ENCODE data around the gene TPK1. TPM values are rescaled to one million over a fixed set of nuclear protein-coding genes. Genes with fewer than 3 reads are reported as not detected.
"Not testable (repeated sequence)": the region's sequence is repeated elsewhere in the genome, so short reads cannot be mapped to it uniquely, and the experiment has no call there.

TPK1 gene
- total RNA-seq, 5 donors from 2014 or later (not counting 1 experiment from before 2014, with no cell fraction given): 19.1 to 31.6 (median 22.0) TPM

GRCh38 chr7:144805627-144806239 lies 30.1 kb downstream of the TPK1 start:
- Histone ChIP-seq H3K27ac (ENCODE audit: low read length) (no peak overlapping the region), H3K4me1 (ENCODE audit: control insufficient read depth in 1 of 2, extremely low read depth in 1 of 2, insufficient read depth in 2 of 2, low read length in 2 of 2) (peaks cover 0 to 4% of the 10 kb centered on the region in 2 experiments), H3K9me3 (no peaks in the 10 kb centered on the region), H3K27me3 (replicated peaks in 1 of 2; ENCODE audit: control insufficient read depth in 2 of 2, extremely low read depth in 1 of 2, insufficient read depth in 2 of 2, low read length in 1 of 2) (no peaks in the 10 kb centered on the region), H3K4me3 (ENCODE audit: control insufficient read depth in 1 of 2, extremely low read depth in 1 of 2, low read length in 1 of 2) (no peak overlapping the region), H3K36me3 (ENCODE audit: control insufficient read depth in 2 of 2, extremely low read depth in 1 of 2, insufficient read depth in 1 of 2, low read length in 1 of 2) (no peaks in the 10 kb centered on the region)
- ATAC-seq (replicated peaks in 1 of 4) (no peak), DNase-seq (no peak)
- Mint-ChIP-seq H3K4me1 (peaks cover 51 to 69% (median 57%) of the 10 kb centered on the region in 3 donors), H3K27me3 (no peaks in the 10 kb centered on the region), H3K27ac (peak overlapping the region; percentile 15 to 69), H3K9me3 (peaks cover 0 to 11% (median 0%) of the 10 kb centered on the region in 3 donors), H3K36me3 (peaks cover 27% of the 10 kb centered on the region), H3K4me3 (no peak overlapping the region)
- no CpG with 5 or more reads among the region's 5 CpGs for WGBS (ENCODE audit: insufficient coverage)
- ChIA-PET POLR2A (no interaction called here), CTCF (no interaction called here)

- Mint-ChIP-seq H3K9me3 (peaks cover 6 to 22% (median 9%) of the 10 kb centered on the region in 3 donors), H3K27ac (peak overlapping the region; percentile 4 to 40), H3K36me3 (peaks cover 53% of the 10 kb centered on the region), H3K4me1 (peaks cover 41 to 62% (median 51%) of the 10 kb centered on the region in 3 donors)
- H3K36me3 ChIP-seq (ENCODE audit: control insufficient read depth in 2 of 2, extremely low read depth in 1 of 2, insufficient read depth in 1 of 2, low read length in 1 of 2); H3K27me3 ChIP-seq (replicated peaks in 1 of 2; ENCODE audit: control insufficient read depth in 2 of 2, extremely low read depth in 1 of 2, insufficient read depth in 2 of 2, low read length in 1 of 2); H3K27ac ChIP-seq (ENCODE audit: low read length); CTCF ChIA-PET; H3K27me3 Mint-ChIP-seq; H3K4me3 Mint-ChIP-seq; H3K9me3 ChIP-seq; H3K4me1 ChIP-seq (ENCODE audit: control insufficient read depth in 1 of 2, extremely low read depth in 1 of 2, insufficient read depth in 2 of 2, low read length in 2 of 2); H3K4me3 ChIP-seq (ENCODE audit: control insufficient read depth in 1 of 2, extremely low read depth in 1 of 2, low read length in 1 of 2); ATAC-seq (replicated peaks in 1 of 4); DNase-seq: not testable (repeated sequence)
- 56% methylated on average over 2 of the region's 4 CpGs for WGBS (ENCODE audit: insufficient coverage)
- POLR2A ChIA-PET: interaction anchor here in 1 of 2 donors (0.6 to 1.0 kb wide), 2 partner anchors 34 to 108 kb away, joined by 3 to 4 read pairs; no protein-coding TSS in a partner anchor
Measured at GRCh38 chr7:144800678-144801436, 35.0 kb downstream of the TPK1 start.

GRCh38 chr7:144796919-144797318 lies 38.9 kb downstream of the TPK1 start:
- H3K4me3 ChIP-seq (ENCODE audit: control insufficient read depth in 1 of 2, extremely low read depth in 1 of 2, low read length in 1 of 2): no peak overlapping the region
- DNase-seq (no peak), ATAC-seq (replicated peaks in 1 of 4) (no peak)
- Mint-ChIP-seq H3K27ac (no peak overlapping the region), H3K27me3 (no peaks in the 10 kb centered on the region), H3K4me3 (no peak overlapping the region), H3K9me3 (peaks cover 6 to 16% (median 9%) of the 10 kb centered on the region in 3 donors), H3K4me1 (peaks cover 28 to 41% (median 35%) of the 10 kb centered on the region in 3 donors), H3K36me3 (peaks cover 46% of the 10 kb centered on the region)
- POLR2A ChIA-PET: no interaction called here
- WGBS (ENCODE audit: insufficient coverage): 98% methylated on average over 5 of the region's 5 CpGs
- H3K27me3 ChIP-seq (replicated peaks in 1 of 2; ENCODE audit: control insufficient read depth in 2 of 2, extremely low read depth in 1 of 2, insufficient read depth in 2 of 2, low read length in 1 of 2): no peaks in the 10 kb centered on the region
- H3K4me1 ChIP-seq (ENCODE audit: control insufficient read depth in 1 of 2, extremely low read depth in 1 of 2, insufficient read depth in 2 of 2, low read length in 2 of 2): no peaks in the 10 kb centered on the region
- H3K9me3 ChIP-seq: no peaks in the 10 kb centered on the region
- CTCF ChIA-PET: no interaction called here
- H3K36me3 ChIP-seq (ENCODE audit: control insufficient read depth in 2 of 2, extremely low read depth in 1 of 2, insufficient read depth in 1 of 2, low read length in 1 of 2): peaks cover 0 to 6% of the 10 kb centered on the region in 2 donors
- no peak overlapping the region for H3K27ac ChIP-seq (ENCODE audit: low read length)

GRCh38 chr7:144792050-144792449 lies 43.8 kb downstream of the TPK1 start:
- no peak overlapping the region for H3K4me3 Mint-ChIP-seq
- no peaks in the 10 kb centered on the region for H3K9me3 ChIP-seq
- H3K27ac ChIP-seq (ENCODE audit: low read length): no peak overlapping the region
- no peaks in the 10 kb centered on the region for H3K9me3 Mint-ChIP-seq
- no peaks in the 10 kb centered on the region for H3K27me3 Mint-ChIP-seq
- CTCF ChIA-PET: no interaction called here
- peaks cover 7 to 16% (median 12%) of the 10 kb centered on the region in 3 donors for H3K4me1 Mint-ChIP-seq
- H3K4me1 ChIP-seq (ENCODE audit: control insufficient read depth in 1 of 2, extremely low read depth in 1 of 2, insufficient read depth in 2 of 2, low read length in 2 of 2): no peaks in the 10 kb centered on the region
- peaks cover 18% of the 10 kb centered on the region for H3K36me3 Mint-ChIP-seq
- WGBS (ENCODE audit: insufficient coverage): no CpG with 5 or more reads among the region's 3 CpGs
- DNase-seq: no peak
- H3K4me3 ChIP-seq (ENCODE audit: control insufficient read depth in 1 of 2, extremely low read depth in 1 of 2, low read length in 1 of 2): no peak overlapping the region
- no peak for ATAC-seq (replicated peaks in 1 of 4)
- no peaks in the 10 kb centered on the region for H3K27me3 ChIP-seq (replicated peaks in 1 of 2; ENCODE audit: control insufficient read depth in 2 of 2, extremely low read depth in 1 of 2, insufficient read depth in 2 of 2, low read length in 1 of 2)
- POLR2A ChIA-PET: no interaction called here
- H3K36me3 ChIP-seq (ENCODE audit: control insufficient read depth in 2 of 2, extremely low read depth in 1 of 2, insufficient read depth in 1 of 2, low read length in 1 of 2): peaks cover 0 to 5% of the 10 kb centered on the region in 2 donors
- H3K27ac Mint-ChIP-seq: no peak overlapping the region

- Mint-ChIP-seq H3K27ac (no peak overlapping the region), H3K36me3 (peaks cover 13% of the 10 kb centered on the region), H3K4me3 (no peak overlapping the region), H3K27me3 (no peaks in the 10 kb centered on the region), H3K4me1 (peaks cover 12 to 21% (median 18%) of the 10 kb centered on the region in 3 donors), H3K9me3 (no peaks in the 10 kb centered on the region)
- CTCF ChIA-PET: no interaction called here
- WGBS (ENCODE audit: insufficient coverage): 92% methylated on average over 2 of the region's 2 CpGs
- Histone ChIP-seq H3K4me1 (ENCODE audit: control insufficient read depth in 1 of 2, extremely low read depth in 1 of 2, insufficient read depth in 2 of 2, low read length in 2 of 2) (no peaks in the 10 kb centered on the region), H3K9me3 (no peaks in the 10 kb centered on the region), H3K36me3 (ENCODE audit: control insufficient read depth in 2 of 2, extremely low read depth in 1 of 2, insufficient read depth in 1 of 2, low read length in 1 of 2) (no peaks in the 10 kb centered on the region), H3K27me3 (replicated peaks in 1 of 2; ENCODE audit: control insufficient read depth in 2 of 2, extremely low read depth in 1 of 2, insufficient read depth in 2 of 2, low read length in 1 of 2) (no peaks in the 10 kb centered on the region), H3K27ac (ENCODE audit: low read length) (no peak overlapping the region), H3K4me3 (ENCODE audit: control insufficient read depth in 1 of 2, extremely low read depth in 1 of 2, low read length in 1 of 2) (no peak overlapping the region)
- no peak for ATAC-seq (replicated peaks in 1 of 4)
- POLR2A ChIA-PET: no interaction called here
- no peak for DNase-seq
Measured at GRCh38 chr7:144791488-144791887, 44.4 kb downstream of the TPK1 start.

- Mint-ChIP-seq H3K36me3 (no peaks in the 10 kb centered on the region), H3K4me1 (peaks cover 16 to 17% (median 16%) of the 10 kb centered on the region in 3 donors), H3K4me3 (no peak overlapping the region), H3K27ac (no peak overlapping the region), H3K9me3 (no peaks in the 10 kb centered on the region), H3K27me3 (no peaks in the 10 kb centered on the region)
- no CpG with 5 or more reads among the region's 2 CpGs for WGBS (ENCODE audit: insufficient coverage)
- ATAC-seq (replicated peaks in 1 of 4) (no peak), DNase-seq (peak in 2 of 35 experiments; percentile 7 to 16)
- no peak overlapping the region for H3K4me3 ChIP-seq (ENCODE audit: control insufficient read depth in 1 of 2, extremely low read depth in 1 of 2, low read length in 1 of 2)
- no peaks in the 10 kb centered on the region for H3K27me3 ChIP-seq (replicated peaks in 1 of 2; ENCODE audit: control insufficient read depth in 2 of 2, extremely low read depth in 1 of 2, insufficient read depth in 2 of 2, low read length in 1 of 2)
- no peak overlapping the region for H3K27ac ChIP-seq (ENCODE audit: low read length)
- H3K4me1 ChIP-seq (ENCODE audit: control insufficient read depth in 1 of 2, extremely low read depth in 1 of 2, insufficient read depth in 2 of 2, low read length in 2 of 2): no peaks in the 10 kb centered on the region
- ChIA-PET CTCF (interaction anchor here (1.0 to 1.7 kb wide), 7 partner anchors 17 to 49 kb away, joined by 3 to 11 read pairs (median 4); partner anchors contain the start of gene TPK1 (in 2 of the 2)), POLR2A (interaction anchor here in 1 of 2 donors (0.9 kb wide), 1 partner anchor 72 kb away, joined by 3 read pairs; no protein-coding TSS in a partner anchor)
- H3K36me3 ChIP-seq (ENCODE audit: control insufficient read depth in 2 of 2, extremely low read depth in 1 of 2, insufficient read depth in 1 of 2, low read length in 1 of 2): no peaks in the 10 kb centered on the region
- H3K9me3 ChIP-seq: no peaks in the 10 kb centered on the region
Measured at GRCh38 chr7:144787127-144787526, 48.7 kb downstream of the TPK1 start.

Measured in T-cell (primary cell).